LNCaP clone FGC (cell line): ENCODE data around the gene GNPAT.

ENCODE experiments used
- DNase-seq: peaks from one replicate; pipeline ENCODE4 v3.0.0-alpha.2; 2011; ENCODE audit warnings: low read depth
- H3K4me3 ChIP-seq: 2 replicates; pipeline ENCODE4 v1.5.1; 2011; ENCODE audit warnings: mild to moderate bottlenecking, low read depth, low read length, control low read depth
- CTCF ChIP-seq: IDR thresholded peaks from 2 replicates; pipeline ENCODE4 v1.5.1; 2012; ENCODE audit warnings: mild to moderate bottlenecking; ENCODE audit not compliant: control insufficient read depth, insufficient read depth; ENCODE audit errors: extremely low read depth

The GNPAT gene

GRCh38 chr1:231284441-231284840 lies 43.4 kb downstream of the GNPAT start:
- no peak overlapping the region for H3K4me3 ChIP-seq
- no peak for TF ChIP-seq CTCF
- no peak for DNase-seq

- no peak for TF ChIP-seq CTCF
- no peak for DNase-seq
- H3K4me3 ChIP-seq = no peak overlapping the region
Observed at GRCh38 chr1:231286603-231287002, 45.6 kb downstream of the GNPAT start.

GRCh38 chr1:231295938-231296337 lies 54.9 kb downstream of the GNPAT start:
- DNase-seq = no peak
- TF ChIP-seq CTCF = no peak

GRCh38 chr1:231301990-231302389 lies 61.0 kb downstream of the GNPAT start:
- no peak overlapping the region for H3K4me3 ChIP-seq
- TF ChIP-seq CTCF = no peak
- no peak for DNase-seq

More at GRCh38 chr1:231295938-231296337, 54.9 kb downstream of the GNPAT start:
- no peak overlapping the region for H3K4me3 ChIP-seq

- H3K4me3 ChIP-seq = no peak overlapping the region
- DNase-seq = no peak
- TF ChIP-seq CTCF = no peak
Observed at GRCh38 chr1:231310391-231310934, 69.5 kb downstream of the GNPAT start.

GRCh38 chr1:231311720-231312431 lies 70.9 kb downstream of the GNPAT start:
- no peak for TF ChIP-seq CTCF
- no peak for DNase-seq
- H3K4me3 ChIP-seq = no peak overlapping the region

GRCh38 chr1:231312432-231312788 lies 71.4 kb downstream of the GNPAT start:
- no peak for DNase-seq
- H3K4me3 ChIP-seq = no peak overlapping the region
- TF ChIP-seq CTCF = no peak
